ENCODE measurements around the gene CENPL.

GRCh38 chr1:173789841-173790240 lies 34.8 kb downstream of the CENPL start:
- TF ChIP-seq SIN3A (IDR thresholded peaks at IDR 0.05; ENCODE audit: borderline replicate concordance, insufficient read depth, low read length) (no peak), TAF1 (IDR thresholded peaks at IDR 0.05; ENCODE audit: borderline replicate concordance, insufficient read depth, low read length) (no peak), POLR2AphosphoS5 (IDR thresholded peaks at IDR 0.05; ENCODE audit: low read depth, low read length) (no peak), REST (IDR thresholded peaks at IDR 0.05; ENCODE audit: insufficient read depth in 1 of 2, low read depth in 2 of 2, low read length in 2 of 2) (no peak)
